OCI-LY1 (cell line): ENCODE results near the gene CARD11.
A peak's percentile ranks its signal among the peaks of the same experiment; 100 is the strongest.

Experiments used
- H2AFZ ChIP-seq: fragments of 200-600 bp; sonication (generic), shearing (Covaris generic); 2 replicates; pipeline ENCODE4 v1.6.0; 2014; ENCODE audit warnings: antibody characterized with exemption, mild to moderate bottlenecking, low read length
- H3F3A ChIP-seq: fragments of 200-600 bp; sonication (generic), shearing (Covaris generic); 2 replicates; pipeline ENCODE4 v1.6.0; 2014; ENCODE audit warnings: mild to moderate bottlenecking, antibody characterized with exemption, low read length, moderate library complexity; ENCODE audit not compliant: insufficient read depth
- H3K27ac ChIP-seq: fragments of 200-600 bp; sonication (generic); 2 replicates; pipeline ENCODE4 v1.5.1; 2014; ENCODE audit warnings: low read length, mixed run types, mild to moderate bottlenecking, low read depth; ENCODE audit not compliant: poor library complexity, severe bottlenecking
- H3K27me3 ChIP-seq: fragments of 200-600 bp; sonication (generic); 2 replicates; pipeline ENCODE4 v1.6.0; 2014; ENCODE audit warnings: antibody characterized with exemption, mild to moderate bottlenecking, low read length, moderate library complexity; ENCODE audit not compliant: insufficient read depth
- H3K36me3 ChIP-seq: fragments of 200-600 bp; sonication (generic); 2 replicates; pipeline ENCODE4 v1.6.1; 2014; ENCODE audit warnings: mild to moderate bottlenecking, antibody characterized with exemption, low read length, moderate library complexity, mixed read lengths; ENCODE audit not compliant: insufficient read depth
- H3K4me1 ChIP-seq: fragments of 200-600 bp; sonication (generic); 2 replicates; pipeline ENCODE4 v1.5.1; 2014; ENCODE audit warnings: mild to moderate bottlenecking, low read length, moderate library complexity; ENCODE audit not compliant: insufficient read depth, severe bottlenecking
- H3K4me2 ChIP-seq: fragments of 200-600 bp; sonication (generic), shearing (Covaris generic); 2 replicates; pipeline ENCODE4 v1.6.1; 2014; ENCODE audit warnings: low read length
- H3K4me3 ChIP-seq: fragments of 200-600 bp; sonication (generic); 2 replicates; pipeline ENCODE4 v1.5.1; 2014; ENCODE audit warnings: low read length, low read depth, mild to moderate bottlenecking, mixed read lengths; ENCODE audit not compliant: poor library complexity, severe bottlenecking
- H3K79me2 ChIP-seq: fragments of 200-600 bp; shearing (Covaris generic); 2 replicates; pipeline ENCODE4 v1.6.1; 2016; ENCODE audit warnings: mixed run types, low read length, mixed read lengths; ENCODE audit not compliant: insufficient read depth
- H3K9ac ChIP-seq: fragments of 200-600 bp; sonication (generic), shearing (Covaris generic); 2 replicates; pipeline ENCODE4 v1.6.1; 2014; ENCODE audit warnings: mild to moderate bottlenecking, low read length, mixed read lengths
- H3K9me2 ChIP-seq: fragments of 200-600 bp; sonication (generic), shearing (Covaris generic); 2 replicates; pipeline ENCODE4 v1.6.1; 2014; ENCODE audit warnings: low read depth, mild to moderate bottlenecking, low read length, mixed read lengths
- H3K9me3 ChIP-seq: fragments of 200-600 bp; shearing (Covaris generic); 2 replicates; pipeline ENCODE4 v1.6.1; 2014; ENCODE audit warnings: low read length, mixed read lengths
- H4K20me1 ChIP-seq: fragments of 200-600 bp; sonication (generic), shearing (Covaris generic); 2 replicates; pipeline ENCODE4 v1.6.0; 2016; ENCODE audit warnings: mild to moderate bottlenecking, low read length; ENCODE audit not compliant: insufficient read depth
- EZH2 ChIP-seq: fragments of 200-600 bp; sonication (generic), shearing (Covaris generic); IDR thresholded peaks from 2 replicates; pipeline ENCODE4 v1.8.0; 2017; ENCODE audit warnings: borderline replicate concordance, mixed run types, mild to moderate bottlenecking, antibody characterized with exemption, low read length, moderate library complexity, mixed read lengths
- TF ChIP-seq, protein P1 (sequence below): fragments of 200-600 bp; sonication (generic), shearing (Covaris generic); IDR thresholded peaks from 2 replicates; pipeline ENCODE4 v1.5.1; 2017; ENCODE audit warnings: mild to moderate bottlenecking, antibody characterized with exemption, low read length, moderate library complexity, mixed read lengths

Gene CARD11

GRCh38 chr7:2880051-2880450 lies 163.6 kb downstream of the CARD11 start:
- H3K27ac ChIP-seq: no peak overlapping the region
- no peaks in the 10 kb centered on the region for H4K20me1 ChIP-seq
- no peaks in the 10 kb centered on the region for H3K36me3 ChIP-seq
- peaks cover 5% of the 10 kb centered on the region for H3K4me1 ChIP-seq
- H3K9ac ChIP-seq: no peak overlapping the region
- TF ChIP-seq, protein P1, sequence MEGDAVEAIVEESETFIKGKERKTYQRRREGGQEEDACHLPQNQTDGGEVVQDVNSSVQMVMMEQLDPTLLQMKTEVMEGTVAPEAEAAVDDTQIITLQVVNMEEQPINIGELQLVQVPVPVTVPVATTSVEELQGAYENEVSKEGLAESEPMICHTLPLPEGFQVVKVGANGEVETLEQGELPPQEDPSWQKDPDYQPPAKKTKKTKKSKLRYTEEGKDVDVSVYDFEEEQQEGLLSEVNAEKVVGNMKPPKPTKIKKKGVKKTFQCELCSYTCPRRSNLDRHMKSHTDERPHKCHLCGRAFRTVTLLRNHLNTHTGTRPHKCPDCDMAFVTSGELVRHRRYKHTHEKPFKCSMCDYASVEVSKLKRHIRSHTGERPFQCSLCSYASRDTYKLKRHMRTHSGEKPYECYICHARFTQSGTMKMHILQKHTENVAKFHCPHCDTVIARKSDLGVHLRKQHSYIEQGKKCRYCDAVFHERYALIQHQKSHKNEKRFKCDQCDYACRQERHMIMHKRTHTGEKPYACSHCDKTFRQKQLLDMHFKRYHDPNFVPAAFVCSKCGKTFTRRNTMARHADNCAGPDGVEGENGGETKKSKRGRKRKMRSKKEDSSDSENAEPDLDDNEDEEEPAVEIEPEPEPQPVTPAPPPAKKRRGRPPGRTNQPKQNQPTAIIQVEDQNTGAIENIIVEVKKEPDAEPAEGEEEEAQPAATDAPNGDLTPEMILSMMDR: no peak
- TF ChIP-seq EZH2: no peak
- H3K4me3 ChIP-seq: no peak overlapping the region
- H3K9me3 ChIP-seq: no peaks in the 10 kb centered on the region
- no peak overlapping the region for H2AFZ ChIP-seq
- H3K4me2 ChIP-seq: no peak overlapping the region
- H3K9me2 ChIP-seq: no peaks in the 10 kb centered on the region
- no peaks in the 10 kb centered on the region for H3F3A ChIP-seq
- H3K27me3 ChIP-seq: no peaks in the 10 kb centered on the region
- no peaks in the 10 kb centered on the region for H3K79me2 ChIP-seq

- H3K36me3 ChIP-seq: no peaks in the 10 kb centered on the region
- H3K9me2 ChIP-seq: no peaks in the 10 kb centered on the region
- H2AFZ ChIP-seq: no peak overlapping the region
- no peaks in the 10 kb centered on the region for H4K20me1 ChIP-seq
- peak overlapping the region; percentile 18; the same call in 1 of the 2 replicates for H3K4me2 ChIP-seq
- H3K4me1 ChIP-seq: peaks cover 5% of the 10 kb centered on the region
- H3F3A ChIP-seq: no peaks in the 10 kb centered on the region
- H3K27ac ChIP-seq: no peak overlapping the region
- no peaks in the 10 kb centered on the region for H3K9me3 ChIP-seq
- H3K79me2 ChIP-seq: no peaks in the 10 kb centered on the region
- no peak overlapping the region for H3K4me3 ChIP-seq
- no peaks in the 10 kb centered on the region for H3K27me3 ChIP-seq
- TF ChIP-seq, protein P1: no peak
- no peak for TF ChIP-seq EZH2
- no peak overlapping the region for H3K9ac ChIP-seq
These were observed 164.3 kb downstream of the CARD11 start for GRCh38 chr7:2879354-2879753.

DNA sequence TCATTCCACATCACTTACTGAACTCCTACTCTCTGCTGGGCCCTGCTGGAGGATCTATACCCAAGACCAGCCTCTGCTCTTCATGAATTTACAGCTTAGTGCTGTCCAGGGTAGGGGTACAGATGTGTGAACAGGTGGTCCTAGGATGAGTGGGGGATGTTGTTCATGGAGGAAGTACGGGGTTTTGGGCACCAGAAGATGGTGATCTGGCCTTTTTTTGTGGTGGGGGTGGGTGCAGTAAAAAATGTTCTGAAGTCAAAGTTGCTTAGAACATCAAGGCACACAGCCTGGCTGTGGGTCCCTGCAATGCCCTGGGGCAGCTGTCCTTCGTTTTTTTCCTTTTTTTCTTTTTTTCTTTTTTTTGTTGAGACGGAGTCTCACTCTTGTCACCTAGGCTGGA lies 165.4 kb downstream of the CARD11 start:
- Histone ChIP-seq H3K27me3 (no peaks in the 10 kb centered on the region), H3F3A (no peaks in the 10 kb centered on the region), H3K36me3 (no peaks in the 10 kb centered on the region), H3K79me2 (no peaks in the 10 kb centered on the region), H4K20me1 (no peaks in the 10 kb centered on the region), H3K9ac (no peak overlapping the region), H3K27ac (no peak overlapping the region), H3K9me3 (no peaks in the 10 kb centered on the region), H3K4me1 (peaks cover 12% of the 10 kb centered on the region), H2AFZ (no peak overlapping the region), H3K9me2 (no peaks in the 10 kb centered on the region), H3K4me3 (no peak overlapping the region), H3K4me2 (no peak overlapping the region)
- no peak for TF ChIP-seq EZH2
- TF ChIP-seq, protein P1: no peak
